Suprapubic skin (tissue), 4 donors: ENCODE data around the gene ANO8. TPM values are rescaled to one million over a fixed set of nuclear protein-coding genes. Genes with fewer than 3 reads are reported as not detected.
"Not testable (repeated sequence)": the region's sequence is repeated elsewhere in the genome, so short reads cannot be mapped to it uniquely, and the experiment has no call there.

Experiments used
- DNase-seq, 2 donors: peaks; one replicate each; pipeline ENCODE4 v3.0.0-alpha.2; 2019; ENCODE audit warnings: low spot score in 2 of 2
- H3K27ac ChIP-seq: fragments of 200-600 bp; sonication (generic); one replicate; pipeline ENCODE4 v1.5.1; 2019
- H3K27me3 ChIP-seq: fragments of 200-600 bp; sonication (generic); one replicate; pipeline ENCODE4 v1.5.1; 2019
- H3K36me3 ChIP-seq: fragments of 200-600 bp; sonication (generic); one replicate; pipeline ENCODE4 v1.5.1; 2019
- H3K4me1 ChIP-seq: fragments of 200-600 bp; sonication (generic); one replicate; pipeline ENCODE4 v1.5.1; 2019
- H3K4me3 ChIP-seq: fragments of 200-600 bp; sonication (generic); one replicate; pipeline ENCODE4 v1.5.1; 2019; ENCODE audit warnings: mild to moderate bottlenecking
- H3K9me3 ChIP-seq: fragments of 200-600 bp; sonication (generic); one replicate; pipeline ENCODE4 v1.5.1; 2019
- EP300 ChIP-seq: sonication (generic); formaldehyde crosslinking; IDR thresholded peaks from one replicate; pipeline ENCODE4 v1.6.1; 2017; ENCODE audit warnings: antibody characterized with exemption
- POLR2A ChIP-seq, 2 donors: fragments of 450-650 bp; IDR thresholded peaks; one replicate each; pipeline ENCODE4 v1.6.1; 2017; ENCODE audit warnings: antibody characterized with exemption in 2 of 2, mild to moderate bottlenecking in 2 of 2, moderate library complexity in 2 of 2
- POLR2AphosphoS5 ChIP-seq, 3 donors: sonication (generic); formaldehyde crosslinking; IDR thresholded peaks; one replicate each; pipeline ENCODE4 v1.6.1; 2017; ENCODE audit warnings: antibody characterized with exemption in 3 of 3
- WGBS: methylation state at CpG from one replicate; pipeline ENCODE4 v1.1.5; 2018; 5-methylcytosine and 5-hydroxymethylcytosine counted together
- total RNA-seq, 4 donors: library from RNA; depleted of rRNA; stranded (reverse); fragments of >200 nt; gene quantifications; one replicate each; pipeline ENCODE4 v1.1.0, GENCODE V29; 2016
- TF ChIP-seq, protein P1 (sequence below), 2 donors: fragments of 200-600 bp in 1 of 2; fragments of 450-650 bp in 1 of 2; sonication (generic) in 1 of 2; IDR thresholded peaks; one replicate each; pipeline ENCODE4 v1.5.1; 2016 to 2019; ENCODE audit warnings: antibody characterized with exemption in 2 of 2, mild to moderate bottlenecking in 1 of 2, moderate library complexity in 1 of 2

Gene ANO8
- total RNA-seq, 4 donors from 2014 or later = 29.9 to 47.1 (median 37.1) TPM

- Histone ChIP-seq H3K27me3 (no peaks in the 10 kb centered on the region), H3K27ac (no peak overlapping the region), H3K36me3 (peaks cover 6% of the 10 kb centered on the region), H3K4me1 (peaks cover 16% of the 10 kb centered on the region), H3K4me3 (no peak overlapping the region), H3K9me3 (no peaks in the 10 kb centered on the region)
- no peak for TF ChIP-seq EP300
- no peak for TF ChIP-seq POLR2AphosphoS5 (IDR thresholded peaks at IDR 0.05)
- TF ChIP-seq, protein P1, sequence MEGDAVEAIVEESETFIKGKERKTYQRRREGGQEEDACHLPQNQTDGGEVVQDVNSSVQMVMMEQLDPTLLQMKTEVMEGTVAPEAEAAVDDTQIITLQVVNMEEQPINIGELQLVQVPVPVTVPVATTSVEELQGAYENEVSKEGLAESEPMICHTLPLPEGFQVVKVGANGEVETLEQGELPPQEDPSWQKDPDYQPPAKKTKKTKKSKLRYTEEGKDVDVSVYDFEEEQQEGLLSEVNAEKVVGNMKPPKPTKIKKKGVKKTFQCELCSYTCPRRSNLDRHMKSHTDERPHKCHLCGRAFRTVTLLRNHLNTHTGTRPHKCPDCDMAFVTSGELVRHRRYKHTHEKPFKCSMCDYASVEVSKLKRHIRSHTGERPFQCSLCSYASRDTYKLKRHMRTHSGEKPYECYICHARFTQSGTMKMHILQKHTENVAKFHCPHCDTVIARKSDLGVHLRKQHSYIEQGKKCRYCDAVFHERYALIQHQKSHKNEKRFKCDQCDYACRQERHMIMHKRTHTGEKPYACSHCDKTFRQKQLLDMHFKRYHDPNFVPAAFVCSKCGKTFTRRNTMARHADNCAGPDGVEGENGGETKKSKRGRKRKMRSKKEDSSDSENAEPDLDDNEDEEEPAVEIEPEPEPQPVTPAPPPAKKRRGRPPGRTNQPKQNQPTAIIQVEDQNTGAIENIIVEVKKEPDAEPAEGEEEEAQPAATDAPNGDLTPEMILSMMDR (IDR thresholded peaks at IDR 0.05) = no peak
- no peak for TF ChIP-seq POLR2A (IDR thresholded peaks at IDR 0.05)
- 87% methylated on average over 6 of the region's 6 CpGs for WGBS
- DNase-seq = no peak
These were observed 37.7 kb downstream of the ANO8 start for GRCh38 chr19:17296976-17297375.

DNA sequence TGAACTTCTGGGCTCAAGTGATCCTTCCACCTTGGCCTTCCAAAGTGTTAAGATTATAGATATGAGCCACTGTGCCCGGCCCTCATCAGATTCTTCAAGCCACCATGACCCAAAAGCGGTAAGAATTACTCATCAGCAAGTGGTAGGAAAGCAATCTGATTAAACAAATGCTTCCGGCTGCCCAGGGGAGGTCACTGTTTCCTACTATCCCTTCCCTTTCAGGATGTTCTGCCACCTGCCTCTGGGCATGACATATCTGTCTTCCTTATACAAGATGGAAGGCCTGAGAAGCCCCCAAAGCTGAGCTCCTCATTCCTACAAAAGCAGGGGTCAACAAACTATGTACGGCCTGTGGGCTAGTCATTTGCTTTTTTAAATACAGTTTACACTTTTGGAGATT, 38.4 kb downstream of the ANO8 start:
- TF ChIP-seq POLR2A (IDR thresholded peaks at IDR 0.05) = no peak
- TF ChIP-seq POLR2AphosphoS5 (IDR thresholded peaks at IDR 0.05) = no peak
- TF ChIP-seq EP300 = no peak
- TF ChIP-seq, protein P1 (IDR thresholded peaks at IDR 0.05) = no peak
- peaks cover 6% of the 10 kb centered on the region for H3K36me3 ChIP-seq

DNA sequence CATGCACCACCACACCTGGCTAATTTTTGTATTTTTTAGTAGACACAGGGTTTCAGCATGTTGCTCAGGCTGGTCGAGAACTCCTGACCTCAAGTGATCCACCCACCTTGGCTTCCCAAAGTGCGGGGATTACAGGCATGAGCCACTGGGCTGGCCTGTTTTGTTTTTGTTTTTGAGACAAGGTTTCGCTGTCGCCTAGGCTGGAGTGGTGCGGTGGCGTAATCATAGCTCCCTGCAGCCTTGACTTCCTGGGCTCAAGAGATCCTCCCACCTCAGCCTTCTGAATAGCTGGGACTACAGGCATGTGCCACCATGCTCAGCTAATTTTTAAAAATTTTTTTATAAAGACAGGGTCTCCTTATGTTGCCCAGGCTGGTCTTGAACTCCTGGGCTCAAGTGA, 39.1 kb downstream of the ANO8 start:
- H3K4me1 ChIP-seq = peaks cover 14% of the 10 kb centered on the region
- H3K9me3 ChIP-seq, H3K27me3 ChIP-seq, H3K27ac ChIP-seq, DNase-seq, H3K36me3 ChIP-seq, H3K4me3 ChIP-seq: not testable (repeated sequence)
- 99% methylated on average over 6 of the region's 6 CpGs for WGBS

More for the DNA sequence above, 38.4 kb downstream of the ANO8 start:
- Histone ChIP-seq H3K9me3 (no peaks in the 10 kb centered on the region), H3K27me3 (no peaks in the 10 kb centered on the region), H3K4me1 (peaks cover 14% of the 10 kb centered on the region), H3K27ac (no peak overlapping the region), H3K4me3 (no peak overlapping the region)
- DNase-seq = no peak
- 55% methylated on average over 4 of the region's 4 CpGs for WGBS

DNA sequence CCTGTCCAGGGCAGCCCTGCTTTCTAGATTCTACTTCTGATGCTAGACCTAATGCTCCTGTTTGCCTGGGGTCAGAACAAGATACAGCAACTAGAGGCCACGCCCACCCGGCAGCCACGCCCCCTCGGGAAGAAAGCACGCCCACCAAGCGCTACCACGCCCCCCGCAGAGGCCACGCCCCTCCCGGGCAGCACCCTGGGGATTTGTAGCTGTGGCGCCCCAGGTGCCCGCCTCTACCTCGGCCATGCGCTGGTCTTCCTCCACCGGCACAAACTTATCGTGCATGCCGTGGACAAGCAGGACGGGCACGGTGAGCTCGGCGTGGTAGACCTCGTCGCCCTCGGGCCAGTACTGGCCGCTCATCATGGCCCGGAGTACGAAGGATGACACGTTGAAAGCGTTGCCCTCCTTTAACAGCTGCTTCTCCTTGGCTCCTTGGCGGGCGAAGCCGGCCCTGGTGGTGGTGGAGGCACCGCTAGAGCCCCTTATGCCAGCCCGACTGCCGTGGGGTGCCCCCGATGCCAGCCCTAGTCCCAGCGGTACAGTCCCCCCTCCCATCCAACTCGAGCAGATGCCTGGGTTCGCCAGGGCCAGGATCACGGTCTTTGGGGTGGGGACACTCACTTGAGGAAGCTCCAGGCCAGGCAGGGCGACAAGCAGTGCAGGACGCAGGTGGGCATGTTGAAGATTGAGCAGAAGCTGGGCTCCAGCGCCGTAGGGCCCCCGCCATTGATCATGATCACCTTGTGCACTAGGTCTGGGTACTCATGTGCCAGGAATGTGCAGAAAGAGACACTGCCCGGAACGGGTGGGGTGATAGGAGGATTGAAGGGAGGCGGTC, 40.4 kb downstream of the ANO8 start:
- Histone ChIP-seq H3K36me3 (peaks cover 6% of the 10 kb centered on the region), H3K4me3 (no peak overlapping the region), H3K27ac (no peak overlapping the region), H3K4me1 (peaks cover 14% of the 10 kb centered on the region), H3K27me3 (no peaks in the 10 kb centered on the region), H3K9me3 (no peaks in the 10 kb centered on the region)
- no peak for TF ChIP-seq POLR2A (IDR thresholded peaks at IDR 0.05)
- no peak for TF ChIP-seq POLR2AphosphoS5 (IDR thresholded peaks at IDR 0.05)
- TF ChIP-seq EP300 = no peak
- TF ChIP-seq, protein P1 (IDR thresholded peaks at IDR 0.05) = no peak
- no peak for DNase-seq
- WGBS = 78% methylated on average over 40 of the region's 48 CpGs

DNA sequence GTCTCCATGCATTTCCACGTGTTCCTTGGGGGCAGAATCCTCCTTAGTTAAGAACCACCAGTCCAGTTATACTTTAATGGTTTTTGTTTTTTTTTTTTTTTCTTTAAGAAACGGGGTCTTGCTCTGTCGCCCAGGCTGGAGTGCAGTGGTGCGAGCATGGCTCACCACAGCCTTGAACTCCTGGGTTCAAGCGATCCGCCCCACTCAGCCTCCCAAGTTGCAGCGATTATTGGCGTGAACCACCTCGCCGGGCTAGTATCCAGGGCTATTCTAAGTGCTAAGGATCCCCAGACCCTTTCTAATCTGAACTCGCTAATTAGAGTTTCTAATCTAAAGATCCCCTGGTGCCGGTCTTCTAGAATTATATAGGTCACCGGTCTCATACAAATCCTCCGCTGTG, 41.0 kb downstream of the ANO8 start:
- no peak overlapping the region for H3K27ac ChIP-seq
- TF ChIP-seq EP300 (no peak), POLR2AphosphoS5 (IDR thresholded peaks at IDR 0.05) (no peak), POLR2A (IDR thresholded peaks at IDR 0.05) (no peak)
- TF ChIP-seq, protein P1 (IDR thresholded peaks at IDR 0.05) = no peak
- peaks cover 14% of the 10 kb centered on the region for H3K4me1 ChIP-seq
- H3K27me3 ChIP-seq = no peaks in the 10 kb centered on the region
- no peak for DNase-seq
- H3K36me3 ChIP-seq = peaks cover 6% of the 10 kb centered on the region
- 92% methylated on average over 14 of the region's 14 CpGs for WGBS
- no peak overlapping the region for H3K4me3 ChIP-seq
- no peaks in the 10 kb centered on the region for H3K9me3 ChIP-seq
